ENCODE data around the gene DCHS2. TPM values are rescaled to one million over a fixed set of nuclear protein-coding genes. Genes with fewer than 3 reads are reported as not detected.

The DCHS2 gene
- total RNA-seq, 2 donors from 2014 or later: 0.13 to 0.24 TPM

- Mint-ChIP-seq H3K27me3 (ENCODE audit: insufficient read depth) (no peaks in the 10 kb centered on the region), H3K4me1 (no peaks in the 10 kb centered on the region), H3K9me3 (no peaks in the 10 kb centered on the region), H3K4me3 (no peak overlapping the region), H3K36me3 (ENCODE audit: low read depth) (no peaks in the 10 kb centered on the region), H3K27ac (no peak overlapping the region)
- TF ChIP-seq CTCF (conservative IDR thresholded peaks at IDR 0.05): no peak
- Histone ChIP-seq H3K27ac (ENCODE audit: low read depth, low read length) (no peak overlapping the region), H3K36me3 (ENCODE audit: control insufficient read depth, insufficient read depth, low read length) (no peaks in the 10 kb centered on the region), H3K9ac (ENCODE audit: extremely low read depth, low read length, poor library complexity, severe bottlenecking) (no peak overlapping the region), H3K27me3 (ENCODE audit: control insufficient read depth, insufficient read depth, low read length, poor library complexity, severe bottlenecking) (no peaks in the 10 kb centered on the region), H3K4me1 (ENCODE audit: control insufficient read depth, insufficient read depth, low read length) (no peaks in the 10 kb centered on the region), H3K4me3 (ENCODE audit: low read length) (no peak overlapping the region), H3K9me3 (ENCODE audit: control insufficient read depth, low read length) (no peaks in the 10 kb centered on the region)
- 75% methylated on average over 2 of the region's 2 CpGs; no CpG with 5 or more reads in 1 of the 2 experiments for WGBS, 2 experiments (ENCODE audit: insufficient coverage in 1 of 2, insufficient read length in 1 of 2)
- no peak for DNase-seq
Observed at GRCh38 chr4:154511548-154511947, 19.9 kb upstream of the DCHS2 start.

- Histone ChIP-seq H3K4me3 (ENCODE audit: low read length) (no peak overlapping the region), H3K27ac (ENCODE audit: low read depth, low read length) (no peak overlapping the region), H3K9me3 (ENCODE audit: control insufficient read depth, low read length) (no peaks in the 10 kb centered on the region), H3K4me1 (ENCODE audit: control insufficient read depth, insufficient read depth, low read length) (no peaks in the 10 kb centered on the region), H3K27me3 (ENCODE audit: control insufficient read depth, insufficient read depth, low read length, poor library complexity, severe bottlenecking) (peaks cover 8% of the 10 kb centered on the region), H3K9ac (ENCODE audit: extremely low read depth, low read length, poor library complexity, severe bottlenecking) (no peak overlapping the region), H3K36me3 (ENCODE audit: control insufficient read depth, insufficient read depth, low read length) (no peaks in the 10 kb centered on the region)
- TF ChIP-seq CTCF (conservative IDR thresholded peaks at IDR 0.05): no peak
- 86 to 91% methylated on average over 3 of the region's 3 CpGs for WGBS, 2 experiments (ENCODE audit: insufficient coverage in 1 of 2, insufficient read length in 1 of 2)
- no peak for DNase-seq
- no peak overlapping the region for H3K4me3 Mint-ChIP-seq
- H3K4me1 Mint-ChIP-seq: peaks cover 8% of the 10 kb centered on the region
- no peaks in the 10 kb centered on the region for H3K9me3 Mint-ChIP-seq
- H3K27me3 Mint-ChIP-seq (ENCODE audit: insufficient read depth): no peaks in the 10 kb centered on the region
- no peaks in the 10 kb centered on the region for H3K36me3 Mint-ChIP-seq (ENCODE audit: low read depth)
- no peak overlapping the region for H3K27ac Mint-ChIP-seq
Observed at GRCh38 chr4:154507156-154507555, 15.6 kb upstream of the DCHS2 start.

- no peaks in the 10 kb centered on the region for H3K9me3 Mint-ChIP-seq
- 20 to 34% methylated on average over 2 of the region's 2 CpGs for WGBS, 2 experiments (ENCODE audit: insufficient coverage in 1 of 2, insufficient read length in 1 of 2)
- no peak overlapping the region for H3K9ac ChIP-seq (ENCODE audit: extremely low read depth, low read length, poor library complexity, severe bottlenecking)
- H3K27me3 Mint-ChIP-seq (ENCODE audit: insufficient read depth): no peaks in the 10 kb centered on the region
- no peak overlapping the region for H3K4me3 Mint-ChIP-seq
- TF ChIP-seq CTCF (conservative IDR thresholded peaks at IDR 0.05): peak; percentile 77
- H3K27ac Mint-ChIP-seq: no peak overlapping the region
- peaks cover 8% of the 10 kb centered on the region for H3K27me3 ChIP-seq (ENCODE audit: control insufficient read depth, insufficient read depth, low read length, poor library complexity, severe bottlenecking)
- no peaks in the 10 kb centered on the region for H3K4me1 ChIP-seq (ENCODE audit: control insufficient read depth, insufficient read depth, low read length)
- H3K4me3 ChIP-seq (ENCODE audit: low read length): no peak overlapping the region
- no peaks in the 10 kb centered on the region for H3K36me3 ChIP-seq (ENCODE audit: control insufficient read depth, insufficient read depth, low read length)
- no peak for DNase-seq
- H3K9me3 ChIP-seq (ENCODE audit: control insufficient read depth, low read length): no peaks in the 10 kb centered on the region
- H3K36me3 Mint-ChIP-seq (ENCODE audit: low read depth): no peaks in the 10 kb centered on the region
- peaks cover 8% of the 10 kb centered on the region for H3K4me1 Mint-ChIP-seq
- no peak overlapping the region for H3K27ac ChIP-seq (ENCODE audit: low read depth, low read length)
Observed at GRCh38 chr4:154506253-154506652, 14.7 kb upstream of the DCHS2 start.
